Posterior cingulate gyrus (tissue), 11 donors: Measurements from ENCODE around the gene MYOG.

ENCODE experiments used
- DNase-seq, 10 donors: peaks; one replicate each; pipeline versions ENCODE4 v3.0.0 to v3.0.0-alpha.2; 2020 to 2021; ENCODE audit warnings: mixed read lengths in 3 of 10
- intact Hi-C: fragments of 100-400 bp; cut with DNase I; formaldehyde crosslinking; loops from one replicate; pipeline ENCODE4 v1.15.1; 2023

Gene MYOG

GRCh38 chr1:203085528-203086406, at the start of gene MYOG:
Gene MYOG, minus strand, starts transcription at chr1:203086012. Its CDS starts 51 bp downstream, at chr1:203085961.
- intact Hi-C loops = no loop called here
- no peak for DNase-seq

- intact Hi-C loops = no loop called here
- peak in 3 of 10 donors; percentile 73 to 90 (median 75) for DNase-seq
These were observed 48.3 kb upstream of the MYOG start for GRCh38 chr1:203133970-203134725.

- intact Hi-C loops = no loop called here
- DNase-seq = peak in 3 of 10 donors; percentile 48 to 85 (median 71)
These were observed 45.9 kb upstream of the MYOG start for GRCh38 chr1:203131548-203132200.

DNA sequence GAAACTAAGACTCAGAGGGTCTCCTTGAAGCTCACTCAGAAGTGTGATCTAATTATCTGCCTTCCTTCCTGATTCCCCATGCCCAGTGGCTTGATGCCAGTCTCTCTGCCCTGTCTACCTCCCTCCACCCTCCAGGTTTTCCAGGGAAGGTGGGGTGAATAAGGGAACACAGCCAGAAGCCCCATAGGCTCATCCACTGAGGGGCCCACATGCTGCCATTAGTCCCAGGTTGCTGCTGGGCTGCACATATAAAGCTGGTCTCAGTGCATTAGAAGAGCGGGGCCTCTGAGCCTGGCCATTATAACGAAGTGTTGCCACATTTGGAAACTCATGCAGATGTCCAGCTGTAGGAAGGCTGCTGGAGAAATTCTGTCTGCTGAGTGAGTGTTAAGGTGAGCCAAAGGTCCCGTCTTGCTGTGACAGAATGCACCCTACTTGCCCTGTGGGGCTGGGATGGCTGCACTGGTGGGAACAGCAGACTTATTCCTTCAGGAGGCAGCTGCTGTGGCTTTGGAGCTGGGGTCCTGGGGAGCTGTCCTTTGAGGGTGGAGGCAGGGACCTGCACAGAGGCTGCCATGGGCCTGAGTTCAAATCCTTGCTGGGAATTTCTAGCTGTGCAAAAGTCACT, 44.7 kb upstream of the MYOG start:
- DNase-seq = peak in 4 of 10 donors; percentile 29 to 76 (median 68)
- intact Hi-C loops = no loop called here

DNA sequence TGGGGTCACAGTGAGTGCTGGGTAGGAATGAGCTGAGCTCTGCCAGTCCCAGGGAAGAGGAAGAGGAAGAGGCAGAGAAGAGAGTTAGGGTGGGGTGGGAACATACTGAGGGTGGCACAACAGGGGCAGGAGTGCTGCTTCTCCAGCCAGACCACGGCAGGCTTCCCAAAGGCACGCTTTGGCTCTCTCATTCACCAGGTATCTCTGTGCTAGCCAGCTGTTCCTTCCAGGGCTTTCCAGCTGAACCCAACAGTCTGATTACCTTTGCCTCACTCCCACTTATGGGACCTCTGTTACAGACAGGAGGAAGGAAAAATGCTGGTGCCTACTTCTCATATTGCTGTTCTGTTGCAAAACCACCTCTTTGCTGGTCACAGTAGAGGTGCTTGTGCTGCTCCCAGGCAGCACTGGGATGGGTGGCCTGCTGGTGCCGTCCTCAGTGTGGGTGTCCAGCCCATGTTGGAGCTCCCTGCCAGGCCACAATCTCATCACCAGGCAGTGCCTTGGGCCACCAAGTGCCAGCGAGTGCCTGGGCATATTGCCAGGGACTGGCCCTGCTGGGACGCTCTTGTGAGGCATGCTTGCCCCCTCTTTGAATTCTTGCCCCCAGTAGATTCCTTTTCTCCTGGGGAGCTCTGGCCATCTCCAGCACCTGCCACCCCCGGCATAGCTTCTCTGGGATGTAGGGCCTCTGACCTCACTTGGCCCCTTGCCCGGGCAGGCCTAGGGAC, 43.9 kb upstream of the MYOG start:
- intact Hi-C loops = loop anchor here (5.0 kb wide), 1 partner anchor 92 kb away; no protein-coding TSS in a partner anchor
- peak; percentile 80 to 98 (median 88) for DNase-seq

DNA sequence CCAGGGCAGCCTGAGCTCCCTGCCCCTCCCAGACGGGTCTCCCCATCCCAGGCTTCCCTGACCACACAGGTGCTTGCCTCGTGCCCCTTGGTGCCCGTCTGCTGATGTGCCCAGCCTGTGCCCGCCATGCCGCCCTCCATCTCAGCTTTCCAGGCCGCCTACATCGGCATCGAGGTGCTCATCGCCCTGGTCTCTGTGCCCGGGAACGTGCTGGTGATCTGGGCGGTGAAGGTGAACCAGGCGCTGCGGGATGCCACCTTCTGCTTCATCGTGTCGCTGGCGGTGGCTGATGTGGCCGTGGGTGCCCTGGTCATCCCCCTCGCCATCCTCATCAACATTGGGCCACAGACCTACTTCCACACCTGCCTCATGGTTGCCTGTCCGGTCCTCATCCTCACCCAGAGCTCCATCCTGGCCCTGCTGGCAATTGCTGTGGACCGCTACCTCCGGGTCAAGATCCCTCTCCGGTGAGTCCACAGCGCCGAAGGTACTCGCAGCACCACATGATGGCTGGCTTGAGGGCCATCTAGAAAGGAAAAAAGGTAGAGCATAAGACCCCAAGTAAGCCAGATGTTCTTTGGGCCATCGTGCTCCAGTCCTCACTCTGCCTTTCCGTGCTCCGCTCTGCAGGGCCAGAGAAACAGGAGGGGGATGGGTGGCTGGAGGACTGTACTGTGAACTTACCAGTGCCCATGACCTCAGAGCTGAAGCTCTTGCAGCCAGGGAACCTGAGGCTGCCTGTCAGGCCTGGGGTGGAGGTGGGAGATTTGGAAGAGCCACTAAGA, 43.1 kb upstream of the MYOG start:
- intact Hi-C loops = loop anchor here (5.0 kb wide), 1 partner anchor 92 kb away; no protein-coding TSS in a partner anchor
- DNase-seq = peak in 5 of 10 donors; percentile 47 to 89 (median 73)

- DNase-seq = no peak
- intact Hi-C loops = loop anchor here (5.0 kb wide), 1 partner anchor 91 kb away; no protein-coding TSS in a partner anchor
These were observed 42.6 kb upstream of the MYOG start for GRCh38 chr1:203128431-203128715.

- intact Hi-C loops = loop anchor here (5.0 kb wide), 1 partner anchor 91 kb away; no protein-coding TSS in a partner anchor
These were observed 42.0 kb upstream of the MYOG start, which contains the start of gene ADORA1 for GRCh38 chr1:203127666-203128430. Gene ADORA1, plus strand, starts transcription at chr1:203127726. Its CDS starts 1,116 bp downstream, at chr1:203128842.

DNA sequence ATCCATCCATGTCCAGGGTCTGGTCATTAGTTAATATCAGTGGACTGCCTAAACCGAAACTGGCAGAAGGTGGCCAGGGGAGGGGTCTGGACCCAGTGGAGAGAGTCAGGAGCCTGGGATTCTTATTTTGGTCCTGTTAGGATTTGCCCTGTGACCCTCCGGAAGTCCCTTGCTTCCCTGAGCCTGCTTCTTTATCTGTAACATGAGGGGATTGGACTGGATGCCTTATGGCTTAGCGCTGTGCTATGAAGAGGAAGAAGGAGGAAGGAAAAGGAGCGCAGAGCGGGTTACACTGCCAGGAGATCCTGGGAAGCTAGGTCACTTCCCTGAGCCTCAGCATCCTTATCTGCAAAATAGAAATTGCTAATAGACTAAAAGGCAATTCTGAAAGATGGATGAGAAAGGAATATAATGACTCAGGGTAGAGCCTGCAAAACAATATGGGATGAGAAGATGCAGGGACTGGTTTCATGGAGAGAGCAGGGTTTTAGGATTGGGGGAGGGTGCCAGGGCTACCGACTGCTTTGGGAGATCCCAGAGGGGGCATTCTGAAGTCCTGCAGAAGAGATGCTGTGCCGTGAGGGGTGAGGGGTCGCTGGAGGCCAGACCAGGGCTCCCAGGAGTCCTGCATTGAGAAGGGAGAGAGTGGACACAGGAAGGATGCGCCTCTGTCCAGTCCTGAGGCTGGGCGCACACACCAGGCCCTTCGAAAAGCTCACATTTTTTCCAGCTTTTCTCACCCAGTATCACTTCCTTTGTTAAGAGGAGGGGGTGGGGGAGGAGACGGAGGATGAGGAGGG, 41.3 kb upstream of the MYOG start:
- DNase-seq = peak in 3 of 10 donors; percentile 21 to 61 (median 41)
- intact Hi-C loops = loop anchor here (5.0 kb wide), 1 partner anchor 90 kb away; no protein-coding TSS in a partner anchor

More at GRCh38 chr1:203127666-203128430, 42.0 kb upstream of the MYOG start, which contains the start of gene ADORA1:
- DNase-seq = peak; percentile 72 to 98 (median 86)

DNA sequence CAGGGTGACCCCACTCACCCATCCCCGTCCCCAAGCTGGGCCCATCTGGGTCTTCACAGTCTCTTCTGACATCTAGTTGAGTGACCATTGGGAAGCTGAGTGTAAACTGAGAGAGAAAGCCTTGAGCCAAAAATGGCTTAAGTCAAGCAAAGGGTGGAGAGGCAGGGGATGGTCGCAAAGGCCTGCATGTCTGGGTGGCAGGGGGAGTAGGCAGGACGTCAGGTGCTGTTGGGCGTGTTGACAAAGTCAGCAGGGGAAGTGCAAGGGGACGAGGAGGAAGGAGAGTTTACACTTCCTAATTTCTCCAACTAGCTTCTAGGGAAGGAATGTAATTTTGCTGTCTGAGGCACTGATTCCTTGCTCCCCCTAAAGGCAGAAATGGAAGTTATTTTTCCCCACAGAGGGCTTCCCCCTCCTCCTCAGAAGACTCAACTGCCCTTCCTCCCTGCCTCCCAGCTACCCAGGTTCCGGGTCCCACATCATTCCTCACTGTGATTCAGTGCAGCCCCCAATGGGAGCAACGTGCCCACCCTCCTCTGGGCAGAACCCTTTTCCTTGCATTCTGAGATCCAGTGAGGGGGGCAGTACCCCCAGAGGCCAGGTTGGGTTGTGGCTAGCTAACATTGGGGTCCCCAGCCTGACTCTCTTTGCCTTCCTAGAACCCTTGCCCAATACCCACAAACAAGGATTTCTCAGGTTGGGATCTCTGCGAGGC, 40.5 kb upstream of the MYOG start:
- intact Hi-C loops = loop anchor here (5.0 kb wide), 1 partner anchor 89 kb away; no protein-coding TSS in a partner anchor
- DNase-seq = peak in 4 of 10 donors; percentile 16 to 58 (median 49)

GRCh38 chr1:203124546-203125317, 38.9 kb upstream of the MYOG start:
- intact Hi-C loops = loop anchor here (5.0 kb wide), 2 partner anchors 47 to 87 kb away; no protein-coding TSS in a partner anchor
- peak in 2 of 10 donors; percentile 28 to 49 for DNase-seq

- intact Hi-C loops = loop anchor here (5.0 kb wide), 1 partner anchor 47 kb away; no protein-coding TSS in a partner anchor
- DNase-seq = peak in 2 of 10 donors; percentile 28 to 42
These were observed 38.2 kb upstream of the MYOG start for GRCh38 chr1:203124011-203124410.

GRCh38 chr1:203122159-203122558, 36.3 kb upstream of the MYOG start:
- intact Hi-C loops = loop anchor here (5.0 kb wide), 1 partner anchor 45 kb away; no protein-coding TSS in a partner anchor

DNA sequence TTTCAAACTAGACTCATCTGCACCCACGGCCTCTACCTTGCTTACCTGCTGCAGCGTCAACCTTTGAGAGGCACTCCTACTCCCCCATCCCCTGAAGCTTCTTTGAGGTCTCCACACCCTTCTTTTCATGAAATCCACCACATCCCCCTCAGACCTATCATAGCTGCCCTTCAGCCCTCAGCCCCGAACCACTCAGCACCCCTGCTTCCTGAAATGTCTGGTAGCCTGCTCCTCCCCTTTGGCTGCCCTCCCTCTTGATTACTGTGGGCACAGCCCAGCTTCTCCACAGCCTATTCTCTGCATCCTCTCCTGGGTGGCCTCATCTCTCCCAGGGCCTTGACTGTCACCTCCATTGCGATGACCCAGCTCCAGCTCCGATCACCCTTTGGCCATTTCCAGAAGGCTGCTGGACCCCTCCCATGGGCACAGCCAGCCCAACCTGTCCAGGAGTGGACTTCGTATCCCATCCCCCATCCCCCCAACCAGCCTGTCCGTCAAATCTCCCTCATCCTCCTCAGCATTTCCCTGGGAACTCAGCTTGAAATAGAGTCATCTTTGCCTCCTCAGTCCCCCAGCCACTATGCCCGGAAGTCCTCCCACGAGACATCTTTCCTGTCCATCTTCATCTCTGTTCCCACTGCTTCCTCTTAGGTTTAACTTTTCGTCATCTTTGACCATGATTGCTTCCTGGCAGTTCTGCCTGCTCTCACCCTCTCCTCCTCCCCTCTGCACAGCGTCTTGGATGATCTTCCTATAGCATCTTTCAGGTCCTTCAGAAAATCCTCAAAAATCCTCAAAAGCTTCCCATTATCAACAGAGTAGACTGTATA, 35.6 kb upstream of the MYOG start:
- intact Hi-C loops = loop anchor here (2.0 to 5.0 kb wide), 2 partner anchors 44 to 51 kb away; no protein-coding TSS in a partner anchor
- peak in 1 of 10 donors; percentile 28 for DNase-seq

More at GRCh38 chr1:203122159-203122558, 36.3 kb upstream of the MYOG start:
- no peak for DNase-seq
